Upper lobe of left lung (tissue), 6 donors: ENCODE data around the gene MYOM3. TPM values are rescaled to one million over a fixed set of nuclear protein-coding genes. Genes with fewer than 3 reads are reported as not detected.

Source experiments
- ATAC-seq, 2 donors: fragments of 200-7000 bp; cut with Tn5 transposase; one replicate each; pipeline ENCODE4 v1.9.1; 2022; ENCODE audit warnings: mild to moderate bottlenecking in 2 of 2, moderate library complexity in 2 of 2; ENCODE audit not compliant: low FRiP score in 2 of 2
- DNase-seq, 2 donors: peaks; one replicate each; pipeline ENCODE4 v3.0.0-alpha.2; 2019 to 2020
- H3K27ac ChIP-seq, 4 donors: fragments of 200-600 bp; sonication (generic); one replicate each; pipeline ENCODE4 v1.5.1; 2016 to 2019
- H3K27me3 ChIP-seq, 4 donors: fragments of 200-600 bp; sonication (generic); one replicate each; pipeline ENCODE4 v1.5.1; 2017 to 2019
- H3K36me3 ChIP-seq, 4 donors: fragments of 200-600 bp; sonication (generic); one replicate each; pipeline ENCODE4 v1.5.1; 2016 to 2019
- H3K4me1 ChIP-seq, 4 donors: fragments of 200-600 bp; sonication (generic); one replicate each; pipeline ENCODE4 v1.5.1; 2018 to 2019
- H3K4me3 ChIP-seq, 4 donors: fragments of 200-600 bp; sonication (generic); one replicate each; pipeline ENCODE4 v1.5.1; 2017 to 2019; ENCODE audit warnings: mild to moderate bottlenecking in 2 of 4, moderate library complexity in 1 of 4
- H3K9me3 ChIP-seq, 4 donors: fragments of 200-600 bp; sonication (generic); one replicate each; pipeline ENCODE4 v1.5.1; 2018 to 2019
- EP300 ChIP-seq, 4 donors: sonication (generic); formaldehyde crosslinking; IDR thresholded peaks; one replicate each; pipeline ENCODE4 v1.5.1; 2017; ENCODE audit warnings: antibody characterized with exemption in 4 of 4, control low read depth in 2 of 4
- POLR2A ChIP-seq, 4 donors: fragments of 450-650 bp; IDR thresholded peaks; one replicate each; pipeline ENCODE4 v1.5.1; 2016 to 2017; ENCODE audit warnings: antibody characterized with exemption in 4 of 4, mild to moderate bottlenecking in 2 of 4
- POLR2AphosphoS5 ChIP-seq, 2 donors: sonication (generic); formaldehyde crosslinking; IDR thresholded peaks; one replicate each; pipeline ENCODE4 v1.5.1; 2017; ENCODE audit warnings: antibody characterized with exemption in 2 of 2
- WGBS, 2 donors: methylation state at CpG; one replicate each; pipeline ENCODE4 v1.1.5; 2017 to 2018; 5-methylcytosine and 5-hydroxymethylcytosine counted together
- total RNA-seq, 6 donors: library from RNA; depleted of rRNA in 4 of 6; stranded (reverse); fragments of >200 nt in 4 of 6; gene quantifications; one replicate each; pipeline versions ENCODE4 v1.1.0 to v1.2.1, GENCODE V29; 2016 to 2021
- TF ChIP-seq, protein P1 (sequence below), 6 experiments: fragments of 450-650 bp in 4 of 6; fragments of 200-600 bp in 2 of 6; sonication (generic) in 2 of 6; IDR thresholded peaks; one replicate each; pipeline ENCODE4 v1.5.1; 2016 to 2019; ENCODE audit warnings: antibody characterized with exemption in 6 of 6
- donor health status: DM: no; HTN: no; CAD: no; lungs with moderate emphysema.
- donor health status: DM: no; HTN: yes; CAD: no; lungs with severe emphysema.

Gene MYOM3
- total RNA-seq, 6 donors from 2014 or later = 0.11 to 0.20 (median 0.15) TPM; not detected in 3

DNA sequence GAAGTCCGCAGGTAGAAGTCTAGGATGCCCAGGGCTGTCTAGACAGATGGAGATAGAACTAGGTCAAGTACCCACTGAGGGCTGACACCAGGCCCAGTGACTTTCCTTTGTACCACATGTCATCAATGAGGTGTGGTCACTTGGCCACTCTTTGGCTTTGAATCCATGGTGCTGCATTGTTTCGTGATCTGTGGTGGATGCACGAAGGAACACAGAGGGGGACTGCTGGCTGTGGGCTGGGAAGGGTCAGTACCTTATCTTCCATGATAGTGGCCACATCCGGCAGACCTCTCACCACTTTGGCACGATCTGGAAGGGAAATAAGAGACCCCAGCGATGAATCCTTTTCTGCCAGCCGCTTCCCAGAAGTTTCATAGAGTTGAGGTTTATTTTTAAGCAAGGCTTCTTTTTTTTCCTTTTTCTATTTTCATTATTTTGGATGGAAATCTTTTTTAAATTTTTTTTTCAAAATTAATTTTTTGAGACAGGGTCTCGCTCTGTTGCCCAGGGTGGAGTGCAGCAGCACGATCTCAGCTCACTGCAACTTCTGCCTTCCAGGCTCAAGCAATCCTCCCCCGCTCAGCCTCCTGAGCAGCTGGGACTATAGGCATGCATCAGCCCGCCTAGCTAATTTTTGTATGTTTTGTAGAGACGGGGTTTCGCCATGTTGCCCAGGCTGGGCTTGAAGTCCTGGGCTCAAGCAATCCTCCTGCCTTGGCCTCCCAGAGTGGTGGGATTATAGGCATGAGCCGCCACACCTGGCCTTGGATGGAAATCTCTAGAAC is 53.1 kb downstream of the MYOM3 start:
- Histone ChIP-seq H3K27me3 (no peaks in the 10 kb centered on the region), H3K4me3 (no peak overlapping the region), H3K36me3 (no peaks in the 10 kb centered on the region), H3K9me3 (no peaks in the 10 kb centered on the region), H3K4me1 (no peaks in the 10 kb centered on the region), H3K27ac (no peak overlapping the region)
- TF ChIP-seq EP300 (IDR thresholded peaks at IDR 0.05) (no peak), POLR2A (IDR thresholded peaks at IDR 0.05) (no peak), POLR2AphosphoS5 (IDR thresholded peaks at IDR 0.05) (no peak)
- TF ChIP-seq, protein P1, sequence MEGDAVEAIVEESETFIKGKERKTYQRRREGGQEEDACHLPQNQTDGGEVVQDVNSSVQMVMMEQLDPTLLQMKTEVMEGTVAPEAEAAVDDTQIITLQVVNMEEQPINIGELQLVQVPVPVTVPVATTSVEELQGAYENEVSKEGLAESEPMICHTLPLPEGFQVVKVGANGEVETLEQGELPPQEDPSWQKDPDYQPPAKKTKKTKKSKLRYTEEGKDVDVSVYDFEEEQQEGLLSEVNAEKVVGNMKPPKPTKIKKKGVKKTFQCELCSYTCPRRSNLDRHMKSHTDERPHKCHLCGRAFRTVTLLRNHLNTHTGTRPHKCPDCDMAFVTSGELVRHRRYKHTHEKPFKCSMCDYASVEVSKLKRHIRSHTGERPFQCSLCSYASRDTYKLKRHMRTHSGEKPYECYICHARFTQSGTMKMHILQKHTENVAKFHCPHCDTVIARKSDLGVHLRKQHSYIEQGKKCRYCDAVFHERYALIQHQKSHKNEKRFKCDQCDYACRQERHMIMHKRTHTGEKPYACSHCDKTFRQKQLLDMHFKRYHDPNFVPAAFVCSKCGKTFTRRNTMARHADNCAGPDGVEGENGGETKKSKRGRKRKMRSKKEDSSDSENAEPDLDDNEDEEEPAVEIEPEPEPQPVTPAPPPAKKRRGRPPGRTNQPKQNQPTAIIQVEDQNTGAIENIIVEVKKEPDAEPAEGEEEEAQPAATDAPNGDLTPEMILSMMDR (IDR thresholded peaks at IDR 0.05) = no peak
- ATAC-seq = no peak
- DNase-seq = no peak
- 85 to 92% methylated on average over 14 of the region's 14 CpGs for WGBS, 2 donors

DNA sequence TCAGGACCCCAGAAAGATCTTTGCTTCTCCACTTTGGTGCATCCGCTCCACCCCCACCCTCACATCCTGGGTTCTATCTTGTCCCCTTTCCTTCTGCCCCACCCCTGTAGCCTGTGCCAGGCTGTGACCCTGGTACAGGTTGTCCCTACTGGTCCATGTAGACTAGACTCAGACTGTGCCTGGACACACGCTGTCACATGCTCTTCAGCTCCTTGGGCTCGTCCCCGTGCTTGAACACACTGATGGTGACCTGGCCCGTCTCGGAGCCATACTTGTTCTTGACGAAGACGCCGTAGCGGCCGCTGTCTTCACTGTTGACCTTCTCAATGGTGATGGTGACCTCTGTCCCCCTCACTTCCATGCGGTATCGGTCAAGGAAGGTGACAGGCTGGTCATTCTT is 54.8 kb downstream of the MYOM3 start:
- H3K27me3 ChIP-seq = no peaks in the 10 kb centered on the region
- H3K36me3 ChIP-seq = no peaks in the 10 kb centered on the region
- no peak for TF ChIP-seq POLR2AphosphoS5 (IDR thresholded peaks at IDR 0.05)
- TF ChIP-seq POLR2A (IDR thresholded peaks at IDR 0.05) = no peak
- TF ChIP-seq, protein P1 (IDR thresholded peaks at IDR 0.05) = no peak
- no peak for TF ChIP-seq EP300 (IDR thresholded peaks at IDR 0.05)
- H3K9me3 ChIP-seq = no peaks in the 10 kb centered on the region
- H3K27ac ChIP-seq = no peak overlapping the region
- WGBS, 2 donors = 94 to 95% methylated on average over 13 of the region's 13 CpGs
- no peak for ATAC-seq
- no peak for DNase-seq
- no peak overlapping the region for H3K4me3 ChIP-seq
- peaks cover 0 to 7% (median 0%) of the 10 kb centered on the region in 4 donors for H3K4me1 ChIP-seq

DNA sequence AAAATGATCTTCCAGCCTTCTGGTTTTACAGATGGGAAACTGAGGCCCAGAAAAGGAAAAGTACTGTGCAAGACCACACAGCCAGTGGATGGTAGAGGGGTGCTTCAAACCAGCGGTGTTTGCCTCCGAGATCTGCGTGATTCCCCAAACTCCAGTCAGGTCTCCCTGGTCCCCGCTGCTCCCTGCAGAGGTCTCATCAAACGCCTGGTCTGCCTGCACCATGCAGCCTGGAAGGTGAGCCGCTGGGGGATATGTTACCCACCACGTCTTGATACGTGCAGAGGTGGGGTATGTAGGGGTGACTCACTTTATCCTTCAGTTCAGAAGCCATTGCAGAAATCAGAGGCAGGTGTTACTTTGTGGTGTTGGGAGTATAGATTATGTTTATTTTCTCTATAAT is 56.3 kb downstream of the MYOM3 start:
- ATAC-seq = no peak
- Histone ChIP-seq H3K9me3 (no peaks in the 10 kb centered on the region), H3K36me3 (no peaks in the 10 kb centered on the region), H3K27ac (no peak overlapping the region), H3K4me1 (peaks cover 0 to 17% (median 6%) of the 10 kb centered on the region in 4 donors), H3K4me3 (no peak overlapping the region), H3K27me3 (no peaks in the 10 kb centered on the region)
- WGBS, 2 donors = 77 to 79% methylated on average over 8 of the region's 8 CpGs
- TF ChIP-seq POLR2AphosphoS5 (IDR thresholded peaks at IDR 0.05) (no peak), EP300 (IDR thresholded peaks at IDR 0.05) (no peak), POLR2A (IDR thresholded peaks at IDR 0.05) (no peak)
- TF ChIP-seq, protein P1 (IDR thresholded peaks at IDR 0.05) = no peak
- DNase-seq = no peak

DNA sequence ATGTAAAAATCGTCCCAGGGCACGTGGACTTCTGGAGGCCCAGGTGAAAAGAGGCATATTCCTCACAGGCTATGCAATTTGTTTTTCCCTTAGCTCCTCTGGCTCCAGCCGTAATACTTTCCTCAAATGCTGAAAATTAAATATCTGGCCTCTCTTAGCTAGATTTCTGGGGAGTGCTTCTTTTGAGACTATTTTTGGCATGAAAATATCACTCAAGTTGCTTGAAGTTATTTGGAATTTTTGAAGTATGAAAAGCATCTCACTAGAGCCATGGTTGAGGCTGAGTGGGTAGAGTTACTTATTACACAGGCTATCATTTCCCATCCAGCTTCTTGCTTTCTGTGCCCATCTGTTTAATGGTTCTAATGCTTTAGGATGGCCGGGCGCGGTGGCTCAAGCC is 59.7 kb downstream of the MYOM3 start:
- H3K36me3 ChIP-seq = no peaks in the 10 kb centered on the region
- TF ChIP-seq POLR2AphosphoS5 (IDR thresholded peaks at IDR 0.05) (no peak), POLR2A (IDR thresholded peaks at IDR 0.05) (no peak), EP300 (IDR thresholded peaks at IDR 0.05) (no peak)
- H3K27me3 ChIP-seq = no peaks in the 10 kb centered on the region
- ATAC-seq (peak in 1 of 2 donors; percentile 71), DNase-seq (no peak)
- H3K4me3 ChIP-seq = no peak overlapping the region
- no peaks in the 10 kb centered on the region for H3K9me3 ChIP-seq
- 50 to 64% methylated on average over 6 of the region's 6 CpGs for WGBS, 2 donors
- H3K4me1 ChIP-seq = peaks cover 0 to 17% (median 7%) of the 10 kb centered on the region in 4 donors
- peak overlapping the region in 2 of 4 donors; percentile 5 to 17 for H3K27ac ChIP-seq

DNA sequence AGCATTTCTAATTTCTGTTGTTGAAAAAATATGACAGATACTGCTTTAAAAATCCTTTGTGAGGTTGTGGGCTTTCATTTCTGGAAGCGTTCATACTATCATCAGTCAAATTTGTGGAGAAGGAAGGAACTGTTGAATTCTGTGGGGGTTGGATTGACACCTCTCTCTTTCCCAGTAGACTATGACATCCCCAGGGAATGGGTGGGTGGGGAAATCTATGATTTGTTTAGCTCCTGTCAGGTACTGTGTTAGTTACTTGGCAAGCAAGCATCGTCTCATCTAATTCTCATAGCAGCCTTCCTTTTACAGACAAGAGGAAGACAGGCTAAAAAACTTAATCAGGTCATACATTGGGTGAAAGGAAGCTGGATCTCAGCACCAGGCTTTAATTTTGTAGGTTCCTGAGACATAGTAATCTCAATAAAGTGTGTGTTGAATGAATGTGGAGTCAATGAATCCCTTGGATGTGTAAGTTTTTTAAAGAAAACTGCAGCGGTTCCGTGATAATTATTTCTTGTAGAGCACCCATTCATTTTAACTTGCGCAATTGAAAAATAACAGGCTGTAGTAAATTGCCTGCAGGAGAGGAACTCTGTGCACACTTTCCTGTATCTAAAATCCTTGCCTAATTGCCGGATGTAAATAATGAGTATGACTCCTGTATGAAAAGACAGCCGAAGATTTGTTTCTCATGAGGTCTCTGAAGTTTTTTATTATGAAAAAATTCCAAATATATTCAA is 60.6 kb downstream of the MYOM3 start:
- Histone ChIP-seq H3K4me1 (peaks cover 1 to 17% (median 14%) of the 10 kb centered on the region in 4 donors), H3K36me3 (no peaks in the 10 kb centered on the region), H3K9me3 (no peaks in the 10 kb centered on the region), H3K27me3 (no peaks in the 10 kb centered on the region), H3K4me3 (no peak overlapping the region), H3K27ac (peak overlapping the region in 1 of 4 donors; percentile 17)
- WGBS, 2 donors = 35 to 37% methylated on average over 7 of the region's 7 CpGs
- DNase-seq (no peak), ATAC-seq (no peak)
- TF ChIP-seq, protein P1 (IDR thresholded peaks at IDR 0.05) = no peak
- no peak for TF ChIP-seq EP300 (IDR thresholded peaks at IDR 0.05)
- TF ChIP-seq POLR2AphosphoS5 (IDR thresholded peaks at IDR 0.05) = no peak
- TF ChIP-seq POLR2A (IDR thresholded peaks at IDR 0.05) = no peak
